Liver (tissue), 9 donors: ENCODE results near the gene GEMIN8. TPM values are rescaled to one million over a fixed set of nuclear protein-coding genes. Genes with fewer than 3 reads are reported as not detected.

Experiments
- DNase-seq: peaks from one replicate; pipeline ENCODE4 v3.0.0-alpha.2; 2017; ENCODE audit warnings: low spot score
- H3K27ac ChIP-seq, 2 donors: one replicate each; pipeline ENCODE4 v1.7.0; 2013; ENCODE audit warnings: inconsistent platforms in 2 of 2, low read length in 2 of 2, control low read depth in 1 of 2, low read depth in 1 of 2, mild to moderate bottlenecking in 1 of 2
- H3K27me3 ChIP-seq, 4 donors: one replicate each; pipeline versions ENCODE4 v1.6.1 to v1.7.0; 2013; ENCODE audit warnings: low read length in 3 of 4, inconsistent platforms in 1 of 4, mild to moderate bottlenecking in 1 of 4, moderate library complexity in 1 of 4; ENCODE audit not compliant: control insufficient read depth in 4 of 4, insufficient read depth in 4 of 4
- H3K36me3 ChIP-seq, 4 donors: one replicate each; pipeline versions ENCODE4 v1.6.1 to v1.7.0; 2013; ENCODE audit warnings: low read length in 3 of 4, mild to moderate bottlenecking in 3 of 4, low read depth in 1 of 4, moderate library complexity in 1 of 4; ENCODE audit not compliant: control insufficient read depth in 4 of 4, insufficient read depth in 3 of 4
- H3K4me1 ChIP-seq, 4 donors: one replicate each; pipeline versions ENCODE4 v1.6.1 to v1.7.0; 2013; ENCODE audit warnings: low read length in 3 of 4, mild to moderate bottlenecking in 3 of 4, moderate library complexity in 1 of 4; ENCODE audit not compliant: control insufficient read depth in 4 of 4, insufficient read depth in 4 of 4
- H3K4me3 ChIP-seq, 3 donors: one replicate each; pipeline versions ENCODE4 v1.6.1 to v1.7.0; 2013; ENCODE audit warnings: low read length in 3 of 3, control low read depth in 1 of 3, low read depth in 1 of 3, mild to moderate bottlenecking in 1 of 3
- H3K9ac ChIP-seq, 2 donors: one replicate each; pipeline ENCODE4 v1.7.0; 2013; ENCODE audit warnings: low read length in 2 of 2, mild to moderate bottlenecking in 2 of 2, moderate library complexity in 2 of 2, control low read depth in 1 of 2, low read depth in 1 of 2
- H3K9me3 ChIP-seq, 4 donors: one replicate each; pipeline versions ENCODE4 v1.6.1 to v1.7.0; 2013; ENCODE audit warnings: low read length in 3 of 4; ENCODE audit not compliant: control insufficient read depth in 4 of 4
- EGR1 ChIP-seq, 2 donors: IDR thresholded peaks; 2 replicates each; pipeline ENCODE4 v1.6.1; 2016 to 2018; ENCODE audit warnings: antibody characterized with exemption in 2 of 2, low read depth in 2 of 2
- FOXA1 ChIP-seq: IDR thresholded peaks from 2 replicates; pipeline ENCODE4 v1.6.1; 2016; ENCODE audit warnings: antibody characterized with exemption
- FOXA2 ChIP-seq: IDR thresholded peaks from 2 replicates; pipeline ENCODE4 v1.6.1; 2016; ENCODE audit warnings: antibody characterized with exemption
- GABPA ChIP-seq, 2 donors: IDR thresholded peaks in 1 of 2; conservative IDR thresholded peaks in 1 of 2; 2 replicates each; pipeline ENCODE4 v1.6.1; 2016; ENCODE audit warnings: antibody characterized with exemption in 2 of 2, mild to moderate bottlenecking in 1 of 2, moderate library complexity in 1 of 2
- HNF4A ChIP-seq, 2 donors: conservative IDR thresholded peaks; 2 replicates each; pipeline ENCODE4 v1.6.1; 2016; ENCODE audit warnings: antibody characterized with exemption in 2 of 2, mild to moderate bottlenecking in 2 of 2
- HNF4G ChIP-seq: IDR thresholded peaks from 2 replicates; pipeline ENCODE4 v1.6.1; 2016; ENCODE audit warnings: antibody characterized with exemption
- JUND ChIP-seq, 2 donors: IDR thresholded peaks; 2 replicates each; pipeline ENCODE4 v1.6.1; 2016; ENCODE audit warnings: antibody characterized with exemption in 2 of 2
- NR2F2 ChIP-seq: IDR thresholded peaks from 2 replicates; pipeline ENCODE4 v1.6.1; 2016; ENCODE audit warnings: antibody characterized with exemption
- RXRA ChIP-seq, 2 donors: IDR thresholded peaks; 2 replicates each; pipeline ENCODE4 v1.6.1; 2017 to 2018; ENCODE audit warnings: antibody characterized with exemption in 2 of 2, mild to moderate bottlenecking in 1 of 2
- SP1 ChIP-seq: IDR thresholded peaks from 2 replicates; pipeline ENCODE4 v1.6.1; 2018; ENCODE audit warnings: antibody characterized with exemption, mild to moderate bottlenecking
- TAF1 ChIP-seq: conservative IDR thresholded peaks from 2 replicates; pipeline ENCODE4 v1.6.1; 2016; ENCODE audit warnings: antibody characterized with exemption, mild to moderate bottlenecking
- YY1 ChIP-seq: IDR thresholded peaks from 2 replicates; pipeline ENCODE4 v1.6.1; 2016; ENCODE audit warnings: antibody characterized with exemption, mild to moderate bottlenecking
- WGBS: extraction: QIAGEN DNeasy Blood & Tissue Kit; methylation state at CpG from one replicate; pipeline ENCODE4 v1.1.7; 2013; 5-methylcytosine and 5-hydroxymethylcytosine counted together
- polyA plus RNA-seq, 2 donors: library from polyadenylated mRNA; stranded (reverse) in 1 of 2; unstranded in 1 of 2; fragments of 200-250 nt in 1 of 2; fragments of >200 nt in 1 of 2; fragmentation: Nextera tagmentation in 1 of 2; extraction: Ambion mirVana in 1 of 2; gene quantifications; one replicate each; pipeline versions ENCODE4 v1.2.1 to v1.2.3, GENCODE V29; 2013 to 2015
- total RNA-seq, 2 donors: library from RNA; depleted of rRNA; stranded (reverse); fragments of >200 nt; gene quantifications; one replicate each; pipeline ENCODE4 v1.2.3, GENCODE V29; 2014
- TF ChIP-seq, protein P1 (sequence below): IDR thresholded peaks from 2 replicates; pipeline ENCODE4 v1.6.1; 2016; ENCODE audit warnings: antibody characterized with exemption
- TF ChIP-seq, protein P2 (sequence below): IDR thresholded peaks from 2 replicates; pipeline ENCODE4 v1.6.1; 2016; ENCODE audit warnings: antibody characterized with exemption, mild to moderate bottlenecking
- TF ChIP-seq, protein P3 (sequence below): IDR thresholded peaks from 2 replicates; pipeline ENCODE4 v1.6.1; 2016; ENCODE audit warnings: antibody characterized with exemption
- TF ChIP-seq, protein P4 (sequence below): fragments of 150-350 bp; IDR thresholded peaks from 2 replicates; pipeline ENCODE4 v1.5.1; 2017; ENCODE audit warnings: improper control_type of control experiment, low read depth, low read length; ENCODE audit not compliant: missing input control
- TF ChIP-seq, protein P5 (sequence below): IDR thresholded peaks from 2 replicates; pipeline ENCODE4 v1.6.1; 2016; ENCODE audit warnings: antibody characterized with exemption
- donor health status: healthy.
- donor health status: healthy.
- donor health status: healthy.
- donor health status: healthy.
- donor health status: healthy.

Gene GEMIN8
- total and polyA plus RNA-seq, 4 donors = 5.6 to 11.7 (median 9.1) TPM

DNA sequence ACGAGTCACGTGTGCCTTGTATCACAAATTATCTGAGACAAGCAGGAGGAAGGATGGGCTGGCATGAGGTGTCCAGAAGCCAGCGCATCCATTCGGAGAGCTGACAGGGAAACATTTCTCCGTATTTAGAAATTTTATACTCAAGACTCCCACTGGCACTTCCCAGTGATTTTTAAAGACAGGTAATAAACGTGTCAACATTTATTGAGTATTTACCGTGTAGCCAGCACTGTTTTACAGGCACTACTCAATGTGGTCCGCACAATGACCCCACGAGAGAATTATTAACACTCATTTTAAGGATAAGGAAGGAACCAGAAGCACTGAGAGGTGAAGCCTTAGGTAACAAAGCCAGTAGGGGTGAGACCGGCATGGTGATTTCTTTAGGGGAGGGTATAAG lies 23.2 kb downstream of the GEMIN8 start:
- peaks cover 0 to 8% (median 1%) of the 10 kb centered on the region in 4 donors for H3K36me3 ChIP-seq

DNA sequence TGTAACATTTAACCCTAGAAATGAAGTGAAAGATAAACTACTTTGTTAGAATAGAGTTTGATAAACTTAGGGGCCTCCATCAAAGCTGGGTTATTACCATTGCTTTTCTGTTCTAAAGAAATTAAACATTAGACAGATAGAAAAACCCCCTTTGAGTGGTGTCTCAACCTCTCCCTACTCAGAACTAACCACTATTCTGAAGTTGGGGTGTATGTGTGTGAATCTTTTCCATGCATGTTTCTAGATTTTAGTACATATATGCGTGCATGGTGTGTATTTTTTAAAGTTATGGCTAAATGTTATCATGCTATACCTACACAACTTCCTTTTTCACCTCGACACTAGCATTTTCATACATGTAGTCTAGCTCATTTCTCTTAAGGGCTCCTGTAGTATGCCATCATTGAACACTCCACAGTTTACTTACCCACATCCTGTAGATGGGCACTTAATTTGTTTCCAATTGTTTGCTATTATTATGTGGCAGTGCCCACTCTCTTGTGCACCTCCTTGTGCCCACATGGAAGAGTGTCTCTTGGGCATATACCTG lies 25.7 kb downstream of the GEMIN8 start:
- Histone ChIP-seq H3K27ac (no peak overlapping the region), H3K9me3 (no peaks in the 10 kb centered on the region), H3K9ac (no peak overlapping the region), H3K36me3 (peaks cover 0 to 8% (median 1%) of the 10 kb centered on the region in 4 donors), H3K4me1 (no peaks in the 10 kb centered on the region), H3K4me3 (no peak overlapping the region), H3K27me3 (no peaks in the 10 kb centered on the region)
- TF ChIP-seq TAF1 (no peak), EGR1 (IDR thresholded peaks at IDR 0.05; ENCODE audit: low read depth in 2 of 2) (no peak), HNF4G (no peak), HNF4A (conservative IDR thresholded peaks at IDR 0.05) (no peak), JUND (IDR thresholded peaks at IDR 0.05) (no peak), YY1 (no peak), FOXA1 (no peak)
- TF ChIP-seq, protein P1, sequence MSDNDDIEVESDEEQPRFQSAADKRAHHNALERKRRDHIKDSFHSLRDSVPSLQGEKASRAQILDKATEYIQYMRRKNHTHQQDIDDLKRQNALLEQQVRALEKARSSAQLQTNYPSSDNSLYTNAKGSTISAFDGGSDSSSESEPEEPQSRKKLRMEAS = no peak
- TF ChIP-seq, protein P2, sequence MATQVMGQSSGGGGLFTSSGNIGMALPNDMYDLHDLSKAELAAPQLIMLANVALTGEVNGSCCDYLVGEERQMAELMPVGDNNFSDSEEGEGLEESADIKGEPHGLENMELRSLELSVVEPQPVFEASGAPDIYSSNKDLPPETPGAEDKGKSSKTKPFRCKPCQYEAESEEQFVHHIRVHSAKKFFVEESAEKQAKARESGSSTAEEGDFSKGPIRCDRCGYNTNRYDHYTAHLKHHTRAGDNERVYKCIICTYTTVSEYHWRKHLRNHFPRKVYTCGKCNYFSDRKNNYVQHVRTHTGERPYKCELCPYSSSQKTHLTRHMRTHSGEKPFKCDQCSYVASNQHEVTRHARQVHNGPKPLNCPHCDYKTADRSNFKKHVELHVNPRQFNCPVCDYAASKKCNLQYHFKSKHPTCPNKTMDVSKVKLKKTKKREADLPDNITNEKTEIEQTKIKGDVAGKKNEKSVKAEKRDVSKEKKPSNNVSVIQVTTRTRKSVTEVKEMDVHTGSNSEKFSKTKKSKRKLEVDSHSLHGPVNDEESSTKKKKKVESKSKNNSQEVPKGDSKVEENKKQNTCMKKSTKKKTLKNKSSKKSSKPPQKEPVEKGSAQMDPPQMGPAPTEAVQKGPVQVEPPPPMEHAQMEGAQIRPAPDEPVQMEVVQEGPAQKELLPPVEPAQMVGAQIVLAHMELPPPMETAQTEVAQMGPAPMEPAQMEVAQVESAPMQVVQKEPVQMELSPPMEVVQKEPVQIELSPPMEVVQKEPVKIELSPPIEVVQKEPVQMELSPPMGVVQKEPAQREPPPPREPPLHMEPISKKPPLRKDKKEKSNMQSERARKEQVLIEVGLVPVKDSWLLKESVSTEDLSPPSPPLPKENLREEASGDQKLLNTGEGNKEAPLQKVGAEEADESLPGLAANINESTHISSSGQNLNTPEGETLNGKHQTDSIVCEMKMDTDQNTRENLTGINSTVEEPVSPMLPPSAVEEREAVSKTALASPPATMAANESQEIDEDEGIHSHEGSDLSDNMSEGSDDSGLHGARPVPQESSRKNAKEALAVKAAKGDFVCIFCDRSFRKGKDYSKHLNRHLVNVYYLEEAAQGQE = no peak
- 90% methylated on average over 2 of the region's 2 CpGs for WGBS
- no peak for DNase-seq

More for the DNA sequence above, 23.2 kb downstream of the GEMIN8 start:
- Histone ChIP-seq H3K9ac (no peak overlapping the region), H3K4me3 (no peak overlapping the region), H3K4me1 (no peaks in the 10 kb centered on the region), H3K27ac (no peak overlapping the region), H3K27me3 (no peaks in the 10 kb centered on the region), H3K9me3 (no peaks in the 10 kb centered on the region)
- 82% methylated on average over 10 of the region's 10 CpGs for WGBS
- TF ChIP-seq NR2F2 = no peak
- no peak for TF ChIP-seq EGR1 (IDR thresholded peaks at IDR 0.05; ENCODE audit: low read depth in 2 of 2)
- TF ChIP-seq HNF4G = no peak
- TF ChIP-seq, protein P3, sequence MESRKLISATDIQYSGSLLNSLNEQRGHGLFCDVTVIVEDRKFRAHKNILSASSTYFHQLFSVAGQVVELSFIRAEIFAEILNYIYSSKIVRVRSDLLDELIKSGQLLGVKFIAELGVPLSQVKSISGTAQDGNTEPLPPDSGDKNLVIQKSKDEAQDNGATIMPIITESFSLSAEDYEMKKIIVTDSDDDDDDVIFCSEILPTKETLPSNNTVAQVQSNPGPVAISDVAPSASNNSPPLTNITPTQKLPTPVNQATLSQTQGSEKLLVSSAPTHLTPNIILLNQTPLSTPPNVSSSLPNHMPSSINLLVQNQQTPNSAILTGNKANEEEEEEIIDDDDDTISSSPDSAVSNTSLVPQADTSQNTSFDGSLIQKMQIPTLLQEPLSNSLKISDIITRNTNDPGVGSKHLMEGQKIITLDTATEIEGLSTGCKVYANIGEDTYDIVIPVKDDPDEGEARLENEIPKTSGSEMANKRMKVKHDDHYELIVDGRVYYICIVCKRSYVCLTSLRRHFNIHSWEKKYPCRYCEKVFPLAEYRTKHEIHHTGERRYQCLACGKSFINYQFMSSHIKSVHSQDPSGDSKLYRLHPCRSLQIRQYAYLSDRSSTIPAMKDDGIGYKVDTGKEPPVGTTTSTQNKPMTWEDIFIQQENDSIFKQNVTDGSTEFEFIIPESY = no peak
- TF ChIP-seq JUND (IDR thresholded peaks at IDR 0.05) = no peak
- no peak for TF ChIP-seq SP1
- TF ChIP-seq FOXA1 = no peak
- TF ChIP-seq, protein P2 = no peak
- TF ChIP-seq RXRA (IDR thresholded peaks at IDR 0.05) = no peak
- no peak for TF ChIP-seq FOXA2
- TF ChIP-seq, protein P4, sequence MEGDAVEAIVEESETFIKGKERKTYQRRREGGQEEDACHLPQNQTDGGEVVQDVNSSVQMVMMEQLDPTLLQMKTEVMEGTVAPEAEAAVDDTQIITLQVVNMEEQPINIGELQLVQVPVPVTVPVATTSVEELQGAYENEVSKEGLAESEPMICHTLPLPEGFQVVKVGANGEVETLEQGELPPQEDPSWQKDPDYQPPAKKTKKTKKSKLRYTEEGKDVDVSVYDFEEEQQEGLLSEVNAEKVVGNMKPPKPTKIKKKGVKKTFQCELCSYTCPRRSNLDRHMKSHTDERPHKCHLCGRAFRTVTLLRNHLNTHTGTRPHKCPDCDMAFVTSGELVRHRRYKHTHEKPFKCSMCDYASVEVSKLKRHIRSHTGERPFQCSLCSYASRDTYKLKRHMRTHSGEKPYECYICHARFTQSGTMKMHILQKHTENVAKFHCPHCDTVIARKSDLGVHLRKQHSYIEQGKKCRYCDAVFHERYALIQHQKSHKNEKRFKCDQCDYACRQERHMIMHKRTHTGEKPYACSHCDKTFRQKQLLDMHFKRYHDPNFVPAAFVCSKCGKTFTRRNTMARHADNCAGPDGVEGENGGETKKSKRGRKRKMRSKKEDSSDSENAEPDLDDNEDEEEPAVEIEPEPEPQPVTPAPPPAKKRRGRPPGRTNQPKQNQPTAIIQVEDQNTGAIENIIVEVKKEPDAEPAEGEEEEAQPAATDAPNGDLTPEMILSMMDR = no peak
- no peak for TF ChIP-seq GABPA (IDR thresholded peaks at IDR 0.05 in 1 of 2, conservative IDR thresholded peaks at IDR 0.05 in 1 of 2)
- no peak for TF ChIP-seq HNF4A (conservative IDR thresholded peaks at IDR 0.05)
- TF ChIP-seq, protein P5, sequence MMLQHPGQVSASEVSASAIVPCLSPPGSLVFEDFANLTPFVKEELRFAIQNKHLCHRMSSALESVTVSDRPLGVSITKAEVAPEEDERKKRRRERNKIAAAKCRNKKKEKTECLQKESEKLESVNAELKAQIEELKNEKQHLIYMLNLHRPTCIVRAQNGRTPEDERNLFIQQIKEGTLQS = no peak
- DNase-seq = no peak
